MCF 10A (cell line): ENCODE data around the gene PLS1. TPM values are rescaled to one million over a fixed set of nuclear protein-coding genes. Genes with fewer than 3 reads are reported as not detected.

Experiments
- BruUV-seq: library from RNA; stranded (reverse); fragments of 400-500 nt; replicated peaks from 2 replicates; lab custom pipeline; 2021; lab: Mats Ljungman, UMichigan
- CTCF ChIA-PET: fragments of 300-600 bp; sonication (Branson Sonifier 250); formaldehyde crosslinking; extraction: SDS; loops from one replicate; lab custom pipeline; 2021; ENCODE audit warnings: antibody characterized with exemption, inconsistent platforms; lab: Yijun Ruan, JAX
- POLR2A ChIA-PET: fragments of 300-600, 350-650 bp; sonication (Branson Sonifier 250); formaldehyde crosslinking; extraction: SDS; loops from one replicate; lab custom pipeline; 2020; ENCODE audit warnings: antibody characterized with exemption, inconsistent platforms; lab: Yijun Ruan, JAX
- DNase-seq: peaks from one replicate; pipeline ENCODE4 v3.0.0-alpha.2; 2018; ENCODE audit not compliant: unreplicated experiment
- H3K27ac Mint-ChIP-seq: one replicate; pipeline ENCODE4 v1.8.0; 2022; ENCODE audit warnings: mild to moderate bottlenecking, low read depth, mixed read lengths; ENCODE audit not compliant: unreplicated experiment
- H3K27me3 Mint-ChIP-seq: one replicate; pipeline ENCODE4 v1.8.0; 2022; ENCODE audit warnings: mixed read lengths; ENCODE audit not compliant: insufficient read depth, unreplicated experiment
- H3K36me3 Mint-ChIP-seq: one replicate; pipeline ENCODE4 v1.8.0; 2022; ENCODE audit warnings: mild to moderate bottlenecking, moderate library complexity, mixed read lengths; ENCODE audit not compliant: insufficient read depth, unreplicated experiment
- H3K4me1 Mint-ChIP-seq: one replicate; pipeline ENCODE4 v1.8.0; 2022; ENCODE audit warnings: mixed read lengths; ENCODE audit not compliant: insufficient read depth, unreplicated experiment
- H3K4me3 Mint-ChIP-seq: one replicate; pipeline ENCODE4 v1.8.0; 2022; ENCODE audit warnings: mild to moderate bottlenecking, moderate library complexity, mixed read lengths; ENCODE audit not compliant: unreplicated experiment
- H3K9me3 Mint-ChIP-seq: one replicate; pipeline ENCODE4 v1.8.0; 2022; ENCODE audit warnings: mixed read lengths; ENCODE audit not compliant: unreplicated experiment
- intact Hi-C: fragments of 100-400 bp; cut with micrococcal nuclease; formaldehyde crosslinking; loops from 2 replicates; pipeline ENCODE4 v1.14.1; 2022
- total RNA-seq: library from RNA; stranded (reverse); gene quantifications from 2 replicates; pipeline ENCODE4 v1.2.3, GENCODE V29; 2022
- TF ChIP-seq, protein P1 (sequence below): fragments of 200-600 bp; IDR thresholded peaks from one replicate; pipeline ENCODE4 v1.8.0; 2022; ENCODE audit warnings: antibody characterized with exemption, mild to moderate bottlenecking; ENCODE audit not compliant: unreplicated experiment

Gene PLS1
- total RNA-seq, 1 experiment from 2014 or later, result 7.3 TPM

GRCh38 chr3:142723968-142724681 lies 127.9 kb downstream of the PLS1 start, which contains the start of gene TRPC1:
Gene TRPC1 (plus strand): TSS chr3:142724034. CDS start chr3:142724560, 526 bp downstream.
- Mint-ChIP-seq H3K9me3 (peaks cover 6% of the 10 kb centered on the region), H3K36me3 (no peaks in the 10 kb centered on the region), H3K4me3 (peak within 1 kb of the TSS; percentile 91), H3K4me1 (peaks cover 7% of the 10 kb centered on the region), H3K27ac (peak within 1 kb of the TSS; percentile 86), H3K27me3 (no peaks in the 10 kb centered on the region)
- CTCF ChIA-PET, result interaction anchor here (0.6 to 2.4 kb wide), 4 partner anchors 73 to 278 kb away, joined by 3 to 6 read pairs (median 4); partner anchors contain the start of gene U2SURP
- DNase-seq, result peak; percentile 83
- intact Hi-C loops, result loop anchor here (1.0 to 10.0 kb wide), 3 partner anchors 128 to 271 kb away; partner anchors contain the start of gene PLS1
- TF ChIP-seq, protein P1, sequence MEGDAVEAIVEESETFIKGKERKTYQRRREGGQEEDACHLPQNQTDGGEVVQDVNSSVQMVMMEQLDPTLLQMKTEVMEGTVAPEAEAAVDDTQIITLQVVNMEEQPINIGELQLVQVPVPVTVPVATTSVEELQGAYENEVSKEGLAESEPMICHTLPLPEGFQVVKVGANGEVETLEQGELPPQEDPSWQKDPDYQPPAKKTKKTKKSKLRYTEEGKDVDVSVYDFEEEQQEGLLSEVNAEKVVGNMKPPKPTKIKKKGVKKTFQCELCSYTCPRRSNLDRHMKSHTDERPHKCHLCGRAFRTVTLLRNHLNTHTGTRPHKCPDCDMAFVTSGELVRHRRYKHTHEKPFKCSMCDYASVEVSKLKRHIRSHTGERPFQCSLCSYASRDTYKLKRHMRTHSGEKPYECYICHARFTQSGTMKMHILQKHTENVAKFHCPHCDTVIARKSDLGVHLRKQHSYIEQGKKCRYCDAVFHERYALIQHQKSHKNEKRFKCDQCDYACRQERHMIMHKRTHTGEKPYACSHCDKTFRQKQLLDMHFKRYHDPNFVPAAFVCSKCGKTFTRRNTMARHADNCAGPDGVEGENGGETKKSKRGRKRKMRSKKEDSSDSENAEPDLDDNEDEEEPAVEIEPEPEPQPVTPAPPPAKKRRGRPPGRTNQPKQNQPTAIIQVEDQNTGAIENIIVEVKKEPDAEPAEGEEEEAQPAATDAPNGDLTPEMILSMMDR, result no peak
- POLR2A ChIA-PET, result interaction anchor here (0.6 to 2.5 kb wide), 17 partner anchors 9 to 277 kb away, joined by 3 to 32 read pairs (median 5); partner anchors contain the start of genes ATR, PLS1 and U2SURP
- BruUV-seq, result no TSS peak

DNA sequence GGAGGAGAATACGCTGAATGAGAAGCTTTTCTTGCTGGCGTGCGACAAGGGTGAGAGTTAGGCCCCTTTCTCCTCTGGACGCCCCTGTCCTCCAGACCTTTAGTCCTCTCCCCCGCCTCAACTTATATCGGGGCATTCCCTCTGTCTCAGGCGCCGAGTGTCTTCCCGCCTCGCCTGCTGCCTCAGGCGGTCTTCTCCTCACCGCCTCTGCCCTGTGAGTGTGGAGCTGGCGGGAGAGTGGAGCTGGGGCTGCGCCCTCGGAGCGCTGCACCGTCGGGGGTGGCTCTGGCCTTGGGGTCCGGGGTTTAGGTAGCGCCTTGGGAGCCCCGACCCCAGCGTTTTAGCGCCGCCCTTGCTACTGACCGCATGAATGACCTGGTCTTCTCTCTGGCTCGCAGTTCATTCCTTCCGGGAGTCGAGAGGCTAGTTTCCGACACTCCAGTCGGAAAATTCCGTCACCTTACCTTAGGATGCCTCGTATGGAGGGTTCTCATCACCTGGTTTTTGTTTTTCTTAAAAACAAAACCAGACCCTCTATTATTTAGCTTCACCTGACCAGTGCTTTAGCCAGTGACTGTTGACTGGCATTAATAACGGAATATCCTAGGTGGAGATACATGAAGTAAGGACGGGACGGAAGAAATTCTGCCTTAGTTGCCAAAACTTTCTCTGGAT lies 128.6 kb downstream of the PLS1 start:
- POLR2A ChIA-PET, result interaction anchor here (0.7 to 2.5 kb wide), 9 partner anchors 9 to 277 kb away, joined by 3 to 32 read pairs (median 5); partner anchors contain the start of genes PLS1 and U2SURP
- Mint-ChIP-seq H3K27me3 (no peaks in the 10 kb centered on the region), H3K4me1 (peaks cover 7% of the 10 kb centered on the region), H3K4me3 (peak overlapping the region; percentile 91), H3K36me3 (no peaks in the 10 kb centered on the region), H3K27ac (peak overlapping the region; percentile 86), H3K9me3 (peaks cover 6% of the 10 kb centered on the region)
- CTCF ChIA-PET, result interaction anchor here (0.6 to 2.4 kb wide), 4 partner anchors 9 to 138 kb away, joined by 3 to 6 read pairs (median 4); no protein-coding TSS in a partner anchor
- BruUV-seq, result no TSS peak
- TF ChIP-seq, protein P1, result no peak
- intact Hi-C loops, result loop anchor here (1.0 to 10.0 kb wide), 3 partner anchors 129 to 270 kb away; partner anchors contain the start of gene PLS1
- DNase-seq, result peak; percentile 51

- CTCF ChIA-PET, result interaction anchor here (0.8 to 2.4 kb wide), 3 partner anchors 8 to 138 kb away, joined by 3 to 6 read pairs (median 4); no protein-coding TSS in a partner anchor
- POLR2A ChIA-PET, result interaction anchor here (0.7 to 2.5 kb wide), 6 partner anchors 8 to 145 kb away, joined by 3 to 32 read pairs (median 7); partner anchors contain the start of gene PLS1
Measured at GRCh38 chr3:142725357-142725739, 129.2 kb downstream of the PLS1 start.

More at GRCh38 chr3:142725357-142725739, 129.2 kb downstream of the PLS1 start:
- no peak overlapping the region for H3K27ac Mint-ChIP-seq
- H3K4me3 Mint-ChIP-seq, result peak overlapping the region; percentile 91
- H3K27me3 Mint-ChIP-seq, result no peaks in the 10 kb centered on the region
- H3K4me1 Mint-ChIP-seq, result peaks cover 7% of the 10 kb centered on the region
- peaks cover 6% of the 10 kb centered on the region for H3K9me3 Mint-ChIP-seq
- BruUV-seq, result TSS peak; percentile 45
- no peak for DNase-seq
- TF ChIP-seq, protein P1, result no peak
- no peaks in the 10 kb centered on the region for H3K36me3 Mint-ChIP-seq
- intact Hi-C loops, result loop anchor here (2.0 to 10.0 kb wide), 2 partner anchors 139 to 269 kb away; no protein-coding TSS in a partner anchor
